DOHH2 (cell line): Measurements from ENCODE around the gene DEPDC1B.

Source experiments
- H3F3A ChIP-seq: fragments of 200-600 bp; sonication (generic), shearing (Covaris generic); 2 replicates; pipeline ENCODE4 v1.6.0; 2016; ENCODE audit warnings: antibody characterized with exemption, mild to moderate bottlenecking; ENCODE audit not compliant: control insufficient read depth, insufficient read depth
- H3K27ac ChIP-seq: fragments of 200-600 bp; sonication (generic); 2 replicates; pipeline ENCODE4 v1.5.1; 2014; ENCODE audit warnings: low read depth, mild to moderate bottlenecking, low read length, moderate library complexity
- H3K27me3 ChIP-seq: fragments of 200-600 bp; sonication (generic); 2 replicates; pipeline ENCODE4 v1.6.1; 2014; ENCODE audit warnings: mild to moderate bottlenecking, low read length, mixed read lengths; ENCODE audit not compliant: control insufficient read depth
- H3K36me3 ChIP-seq: fragments of 200-600 bp; sonication (generic); 2 replicates; pipeline ENCODE4 v1.6.1; 2014; ENCODE audit warnings: mild to moderate bottlenecking, low read length, moderate library complexity, mixed read lengths; ENCODE audit not compliant: control insufficient read depth
- H3K4me1 ChIP-seq: fragments of 200-600 bp; sonication (generic); 2 replicates; pipeline ENCODE4 v1.6.1; 2014; ENCODE audit warnings: mild to moderate bottlenecking, low read length, mixed read lengths; ENCODE audit not compliant: control insufficient read depth
- H3K4me2 ChIP-seq: fragments of 200-600 bp; sonication (generic); 2 replicates; pipeline ENCODE4 v1.6.0; 2014; ENCODE audit warnings: mild to moderate bottlenecking, low read length, moderate library complexity
- H3K4me3 ChIP-seq: fragments of 200-600 bp; sonication (generic); 2 replicates; pipeline ENCODE4 v1.5.1; 2014; ENCODE audit warnings: mild to moderate bottlenecking, low read length, mixed read lengths
- H3K79me2 ChIP-seq: fragments of 200-600 bp; sonication (generic); 2 replicates; pipeline ENCODE4 v1.6.1; 2014; ENCODE audit warnings: mild to moderate bottlenecking, low read length, mixed read lengths; ENCODE audit not compliant: control insufficient read depth
- H3K9me2 ChIP-seq: fragments of 200-600 bp; sonication (generic); replicated peaks from 2 replicates; pipeline ENCODE4 v1.6.1; 2014; ENCODE audit warnings: mild to moderate bottlenecking, low read length, mixed read lengths; ENCODE audit not compliant: control insufficient read depth
- H3K9me3 ChIP-seq: fragments of 200-600 bp; sonication (generic); 2 replicates; pipeline ENCODE4 v1.6.1; 2014; ENCODE audit warnings: antibody characterized with exemption, low read length, mixed read lengths; ENCODE audit not compliant: control insufficient read depth, insufficient read depth
- H4K20me1 ChIP-seq: fragments of 200-600 bp; sonication (generic); 2 replicates; pipeline ENCODE4 v1.6.0; 2014; ENCODE audit warnings: low read depth, mild to moderate bottlenecking, antibody characterized with exemption, low read length, moderate library complexity; ENCODE audit not compliant: control insufficient read depth, insufficient read depth
- CTCF ChIP-seq: fragments of 200-600 bp; sonication (generic); IDR thresholded peaks from one replicate; pipeline ENCODE4 v1.5.1; 2014; ENCODE audit warnings: antibody characterized with exemption, mild to moderate bottlenecking, low read depth, low read length; ENCODE audit not compliant: poor library complexity, severe bottlenecking
- EZH2phosphoT487 ChIP-seq: fragments of 200-600 bp; sonication (generic); IDR thresholded peaks from 2 replicates; pipeline ENCODE4 v1.6.1; 2017; ENCODE audit warnings: borderline replicate concordance, mild to moderate bottlenecking, antibody characterized with exemption, low read length, moderate library complexity, mixed read lengths

Gene DEPDC1B

GRCh38 chr5:60648175-60648574, 51.8 kb downstream of the DEPDC1B start:
- Histone ChIP-seq H3K4me1 (no peaks in the 10 kb centered on the region), H3K27me3 (no peaks in the 10 kb centered on the region), H3K4me2 (no peak overlapping the region), H3K9me2 (no peaks in the 10 kb centered on the region), H4K20me1 (no peaks in the 10 kb centered on the region), H3K27ac (no peak overlapping the region), H3K79me2 (no peaks in the 10 kb centered on the region), H3K9me3 (no peaks in the 10 kb centered on the region), H3K4me3 (no peak overlapping the region), H3K36me3 (peaks cover 18% of the 10 kb centered on the region), H3F3A (no peaks in the 10 kb centered on the region)
- TF ChIP-seq EZH2phosphoT487 (no peak), CTCF (no peak)

GRCh38 chr5:60640901-60641300, 59.1 kb downstream of the DEPDC1B start:
- H3K36me3 ChIP-seq, result peaks cover 50% of the 10 kb centered on the region
- no peaks in the 10 kb centered on the region for H3K9me3 ChIP-seq
- H3K4me3 ChIP-seq, result no peak overlapping the region
- H3K27ac ChIP-seq, result no peak overlapping the region
- TF ChIP-seq EZH2phosphoT487 (no peak), CTCF (no peak)
- H3K27me3 ChIP-seq, result no peaks in the 10 kb centered on the region
- H3F3A ChIP-seq, result no peaks in the 10 kb centered on the region
- no peaks in the 10 kb centered on the region for H3K9me2 ChIP-seq
- H4K20me1 ChIP-seq, result no peaks in the 10 kb centered on the region
- H3K79me2 ChIP-seq, result no peaks in the 10 kb centered on the region
- H3K4me2 ChIP-seq, result no peak overlapping the region
- H3K4me1 ChIP-seq, result no peaks in the 10 kb centered on the region

- no peak overlapping the region for H3K4me3 ChIP-seq
- H3K9me2 ChIP-seq, result no peaks in the 10 kb centered on the region
- TF ChIP-seq EZH2phosphoT487, result no peak
- TF ChIP-seq CTCF, result no peak
- no peaks in the 10 kb centered on the region for H3K79me2 ChIP-seq
- H3K27me3 ChIP-seq, result no peaks in the 10 kb centered on the region
- no peaks in the 10 kb centered on the region for H4K20me1 ChIP-seq
- no peaks in the 10 kb centered on the region for H3F3A ChIP-seq
- H3K27ac ChIP-seq, result no peak overlapping the region
- H3K9me3 ChIP-seq, result no peaks in the 10 kb centered on the region
- H3K4me1 ChIP-seq, result no peaks in the 10 kb centered on the region
- H3K4me2 ChIP-seq, result no peak overlapping the region
- H3K36me3 ChIP-seq, result peaks cover 45% of the 10 kb centered on the region
Measured at GRCh38 chr5:60639544-60639943, 60.4 kb downstream of the DEPDC1B start.

- Histone ChIP-seq H3K27me3 (no peaks in the 10 kb centered on the region), H3K36me3 (peaks cover 39% of the 10 kb centered on the region), H3K79me2 (no peaks in the 10 kb centered on the region), H3K27ac (no peak overlapping the region), H3K4me2 (no peak overlapping the region), H4K20me1 (no peaks in the 10 kb centered on the region), H3K4me1 (no peaks in the 10 kb centered on the region), H3F3A (no peaks in the 10 kb centered on the region), H3K9me2 (no peaks in the 10 kb centered on the region), H3K9me3 (no peaks in the 10 kb centered on the region), H3K4me3 (no peak overlapping the region)
- TF ChIP-seq CTCF, result no peak
- TF ChIP-seq EZH2phosphoT487, result no peak
Measured at GRCh38 chr5:60638300-60638699, 61.7 kb downstream of the DEPDC1B start.
